Ishikawa (cell line): ENCODE results near the gene CUBN.
A peak's percentile ranks its signal among the peaks of the same experiment; 100 is the strongest.

ENCODE experiments used
- CEBPB ChIP-seq: IDR thresholded peaks from 2 replicates; pipeline ENCODE4 v1.6.1; 2012
- CREB1 ChIP-seq: IDR thresholded peaks from 2 replicates; pipeline ENCODE4 v1.6.1; 2012; ENCODE audit warnings: low read depth
- EGR1 ChIP-seq: IDR thresholded peaks from 2 replicates; pipeline ENCODE4 v1.6.1; 2012
- EP300 ChIP-seq: IDR thresholded peaks from 2 replicates; pipeline ENCODE4 v1.6.1; 2012; ENCODE audit warnings: borderline replicate concordance
- FOXM1 ChIP-seq: IDR thresholded peaks from 2 replicates; pipeline ENCODE4 v1.6.1; 2012; ENCODE audit warnings: low read depth, borderline replicate concordance
- MAX ChIP-seq: IDR thresholded peaks from 2 replicates; pipeline ENCODE4 v1.6.1; 2012
- NFIC ChIP-seq: IDR thresholded peaks from 2 replicates; pipeline ENCODE4 v1.6.1; 2012
- RAD21 ChIP-seq: IDR thresholded peaks from 2 replicates; pipeline ENCODE4 v1.6.1; 2012; ENCODE audit warnings: low read depth
- REST ChIP-seq: IDR thresholded peaks from 2 replicates; pipeline ENCODE4 v1.6.1; 2012; ENCODE audit warnings: low read depth, mild to moderate bottlenecking
- TAF1 ChIP-seq: IDR thresholded peaks from 2 replicates; pipeline ENCODE4 v1.6.1; 2012; ENCODE audit warnings: low read depth, mild to moderate bottlenecking
- TCF12 ChIP-seq: IDR thresholded peaks from 2 replicates; pipeline ENCODE4 v1.6.1; 2012; ENCODE audit warnings: low read depth
- TEAD4 ChIP-seq: IDR thresholded peaks from 2 replicates; pipeline ENCODE4 v1.6.1; 2012
- USF1 ChIP-seq: IDR thresholded peaks from 2 replicates; pipeline ENCODE4 v1.6.1; 2012
- YY1 ChIP-seq: IDR thresholded peaks from 2 replicates; pipeline ENCODE4 v1.6.1; 2012; ENCODE audit warnings: low read depth
- ZBTB7A ChIP-seq: IDR thresholded peaks from 2 replicates; pipeline ENCODE4 v1.6.1; 2012; ENCODE audit warnings: low read depth

Gene CUBN

GRCh38 chr10:16828701-16829175, 300.9 kb downstream of the CUBN start:
- no peak for TF ChIP-seq CREB1
- no peak for TF ChIP-seq REST
- no peak for TF ChIP-seq TEAD4
- TF ChIP-seq TCF12: no peak
- TF ChIP-seq RAD21: no peak
- no peak for TF ChIP-seq MAX
- no peak for TF ChIP-seq USF1
- TF ChIP-seq YY1: no peak
- no peak for TF ChIP-seq NFIC
- no peak for TF ChIP-seq EP300
- no peak for TF ChIP-seq EGR1
- TF ChIP-seq ZBTB7A: no peak
- TF ChIP-seq CEBPB: no peak
- no peak for TF ChIP-seq FOXM1
- TF ChIP-seq TAF1: no peak

- TF ChIP-seq REST (no peak), RAD21 (peak; percentile 66), ZBTB7A (no peak), NFIC (no peak), MAX (no peak), EP300 (no peak), FOXM1 (no peak), TCF12 (no peak)
Measured at GRCh38 chr10:16828114-16828568, 301.5 kb downstream of the CUBN start.

- no peak for TF ChIP-seq TCF12
- TF ChIP-seq REST: no peak
- no peak for TF ChIP-seq TAF1
- TF ChIP-seq NFIC: no peak
- no peak for TF ChIP-seq EP300
- TF ChIP-seq RAD21: no peak
- TF ChIP-seq CREB1: no peak
- no peak for TF ChIP-seq CEBPB
- no peak for TF ChIP-seq ZBTB7A
- TF ChIP-seq MAX: no peak
- no peak for TF ChIP-seq EGR1
- TF ChIP-seq FOXM1: no peak
- TF ChIP-seq TEAD4: no peak
- TF ChIP-seq USF1: no peak
- no peak for TF ChIP-seq YY1
Measured at GRCh38 chr10:16822726-16823360, 306.8 kb downstream of the CUBN start.

GRCh38 chr10:16822027-16822426, 307.6 kb downstream of the CUBN start:
- TF ChIP-seq FOXM1: no peak
- no peak for TF ChIP-seq YY1
- TF ChIP-seq TEAD4: no peak
- TF ChIP-seq TAF1: no peak
- no peak for TF ChIP-seq CREB1
- TF ChIP-seq EP300: no peak
- no peak for TF ChIP-seq ZBTB7A
- no peak for TF ChIP-seq REST
- no peak for TF ChIP-seq RAD21
- TF ChIP-seq MAX: no peak
- TF ChIP-seq NFIC: no peak
- TF ChIP-seq USF1: no peak
- TF ChIP-seq EGR1: no peak
